GM18870 (cell line): Measurements from ENCODE around the gene ZNF214.

ENCODE experiments used
- ATAC-seq: cut with Tn5 transposase; IDR thresholded peaks from one replicate; pipeline ENCODE4 v1.9.1; 2021; ENCODE audit warnings: moderate library complexity; ENCODE audit not compliant: unreplicated experiment

The ZNF214 gene

DNA sequence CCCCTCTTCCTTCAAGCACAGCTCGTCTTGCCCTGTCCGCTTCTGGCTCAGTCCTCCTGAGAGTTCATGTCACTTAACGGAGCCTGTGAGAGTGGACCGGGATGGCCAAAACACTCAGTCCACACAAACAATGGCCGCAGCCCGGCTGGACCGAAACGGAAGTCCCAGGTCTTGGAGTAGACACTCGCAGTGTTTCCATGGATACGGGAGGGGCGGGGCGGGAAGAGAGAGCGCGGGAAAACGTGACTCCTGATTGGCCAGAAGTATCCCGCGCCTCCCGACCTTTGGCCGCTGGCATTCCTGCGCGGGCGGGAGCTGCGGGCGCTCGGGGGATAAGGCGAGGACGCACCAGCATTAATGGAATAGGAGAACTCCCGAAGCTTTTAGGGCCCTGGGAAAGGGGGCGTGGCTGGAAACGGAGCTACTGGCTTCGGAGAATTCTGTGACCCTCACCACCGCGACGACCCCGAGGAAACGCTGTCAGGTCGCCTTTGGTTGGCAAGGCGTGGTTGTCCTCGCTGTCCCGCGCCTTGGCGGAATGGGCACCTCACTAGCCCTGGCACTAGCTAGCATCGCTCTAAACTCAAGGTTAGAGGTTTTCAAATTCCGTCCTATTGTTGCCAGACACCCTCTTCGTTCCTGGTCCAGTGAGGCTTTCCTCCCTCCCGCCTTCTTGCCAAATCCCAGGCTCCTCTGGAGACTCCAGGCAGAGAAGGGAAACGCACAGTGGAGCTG is at the start of gene ZNF214, which contains the start of gene NLRP14:
Gene ZNF214, minus strand, starts transcription at position 164 of the 735 bp plus-strand sequence. CDS start 17,511 bp downstream, outside the sequence.
Gene NLRP14, plus strand, starts transcription at position 297 of the 735 bp plus-strand sequence. CDS start 18,108 bp downstream, outside the sequence.
- no peak for ATAC-seq

DNA sequence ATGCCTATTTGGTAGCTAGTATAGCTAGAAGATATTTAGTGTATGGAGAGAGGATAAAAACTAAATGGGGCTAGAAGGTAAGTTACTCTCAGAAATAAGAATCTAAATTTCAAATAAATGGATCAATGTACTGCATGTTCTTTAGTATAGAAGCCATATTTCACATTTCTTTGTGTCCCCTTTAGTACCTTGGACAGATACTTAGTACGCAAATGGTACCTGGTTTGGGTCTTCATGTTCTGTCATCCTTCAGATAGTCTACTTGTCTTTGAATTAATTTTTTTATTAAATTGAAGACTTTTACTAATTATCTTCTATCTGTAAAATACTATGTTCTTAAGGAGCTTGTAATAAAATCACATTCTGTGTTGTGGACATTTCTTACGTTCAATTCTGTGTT is 42.4 kb upstream of the ZNF214 start:
- ATAC-seq = no peak

DNA sequence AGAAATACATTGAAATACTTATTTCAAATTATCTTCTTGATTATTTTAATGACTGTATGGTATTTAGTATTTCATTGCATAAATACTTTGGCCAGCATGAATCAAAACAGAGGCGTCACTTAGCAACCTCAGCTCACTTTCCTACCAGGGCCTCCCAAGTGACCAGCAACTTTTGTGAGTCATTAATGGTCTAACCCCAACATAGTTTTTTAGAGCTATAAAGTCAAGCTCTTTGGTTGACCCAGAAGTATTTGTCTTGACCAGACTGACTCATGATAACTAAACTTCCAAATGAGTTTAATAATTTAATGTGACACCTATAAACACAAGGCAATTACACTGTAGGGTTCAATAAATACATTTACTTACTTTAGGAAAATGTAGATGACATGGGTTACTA is 40.7 kb upstream of the ZNF214 start:
- ATAC-seq = no peak

DNA sequence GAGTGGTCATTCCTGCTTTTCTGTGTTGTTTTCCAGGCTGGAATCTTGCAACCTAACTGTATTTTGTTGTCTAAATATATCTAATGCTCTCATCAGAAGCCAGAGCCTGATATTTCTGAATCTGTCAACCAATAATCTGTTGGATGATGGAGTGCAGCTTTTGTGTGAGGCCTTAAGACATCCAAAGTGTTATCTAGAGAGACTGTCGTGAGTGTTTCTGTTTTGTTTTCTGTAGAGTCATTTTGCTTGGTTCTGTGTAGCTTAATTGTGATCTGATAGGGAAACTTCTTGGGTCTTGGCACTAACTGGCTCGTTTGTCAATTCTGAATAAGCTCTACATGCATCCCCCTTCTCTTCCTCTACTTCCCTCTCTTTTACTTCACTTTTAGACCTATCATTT is 37.5 kb upstream of the ZNF214 start:
- ATAC-seq = no peak

DNA sequence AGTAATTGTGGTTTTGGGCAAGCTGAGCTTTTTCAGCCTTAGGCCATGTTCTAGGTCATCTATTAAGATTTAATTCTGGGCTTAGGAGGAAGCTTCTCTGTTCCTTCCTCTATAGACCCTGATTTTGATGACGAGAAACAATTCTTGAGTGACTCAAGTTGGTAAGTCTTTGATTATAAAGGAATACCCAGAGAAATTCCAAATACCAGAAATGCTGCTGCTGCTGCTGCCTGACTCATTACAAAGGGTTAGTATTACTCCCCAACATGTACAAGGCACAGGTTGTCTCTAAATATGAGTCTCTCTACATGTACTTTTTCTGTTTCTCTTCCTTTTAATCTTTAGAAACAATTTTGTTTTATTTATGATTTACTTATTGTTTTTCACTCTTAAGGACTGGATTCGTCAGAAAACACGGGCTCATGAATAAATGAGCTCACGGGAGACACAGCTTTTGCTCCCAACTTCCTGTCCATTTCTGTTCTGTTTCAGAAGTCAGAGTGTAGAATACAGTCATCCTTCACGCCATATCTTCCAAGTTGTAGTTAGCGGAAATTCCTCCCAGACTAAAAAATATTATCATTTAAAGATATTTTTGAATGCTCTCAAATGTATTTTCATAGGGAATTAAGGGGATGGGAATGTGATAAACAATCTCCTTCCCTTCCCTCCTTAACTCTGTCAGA is 36.8 kb upstream of the ZNF214 start:
- ATAC-seq = no peak

DNA sequence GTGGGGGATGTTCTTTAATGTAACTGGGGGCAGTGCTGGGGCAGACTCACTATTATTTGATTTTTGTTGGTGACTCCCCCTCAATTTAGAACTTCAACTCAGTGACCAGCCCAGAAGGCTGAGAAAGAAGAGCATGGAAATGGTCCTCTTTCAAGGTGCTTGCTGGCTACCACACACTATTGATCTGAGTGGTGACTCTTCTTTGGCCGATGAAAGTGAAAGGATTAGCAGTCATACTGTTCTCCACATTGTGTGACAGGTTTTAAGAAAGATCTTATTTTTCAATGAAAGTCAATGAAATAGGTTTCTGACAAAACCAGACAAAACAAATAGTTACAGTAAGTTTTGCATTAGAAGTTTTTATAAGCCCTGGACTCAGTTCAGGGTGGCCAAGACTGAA is 30.0 kb upstream of the ZNF214 start:
- no peak for ATAC-seq

DNA sequence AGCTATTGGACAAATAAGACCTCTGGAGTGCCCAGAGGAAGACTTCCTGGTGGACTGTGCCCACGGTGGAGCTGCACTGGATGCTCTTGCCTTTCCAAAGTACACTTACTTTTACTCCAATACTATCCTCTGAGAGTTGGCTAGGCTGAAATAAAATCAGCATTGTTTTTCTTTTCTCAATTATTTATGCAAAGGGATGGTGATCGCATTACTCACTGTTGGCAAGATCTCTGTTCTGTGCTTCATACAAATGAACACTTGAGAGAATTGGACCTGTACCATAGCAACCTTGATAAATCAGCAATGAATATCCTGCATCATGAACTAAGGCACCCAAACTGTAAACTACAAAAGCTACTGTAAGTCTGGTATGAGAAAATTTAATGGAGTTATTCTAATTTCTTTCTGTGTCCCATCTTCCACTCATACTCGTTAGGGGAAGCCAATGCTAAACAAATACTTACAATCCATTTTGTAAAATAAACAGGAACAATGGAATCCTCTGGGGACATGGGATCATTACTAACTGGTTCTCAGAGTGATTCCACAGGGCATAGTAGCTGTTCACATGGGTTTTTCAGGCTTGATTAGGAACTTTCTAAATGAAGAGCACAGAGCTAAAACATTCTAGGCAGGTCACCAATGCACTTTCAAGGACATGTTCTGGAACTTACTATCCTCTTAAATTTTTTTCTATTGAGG is 26.5 kb upstream of the ZNF214 start:
- ATAC-seq = no peak

DNA sequence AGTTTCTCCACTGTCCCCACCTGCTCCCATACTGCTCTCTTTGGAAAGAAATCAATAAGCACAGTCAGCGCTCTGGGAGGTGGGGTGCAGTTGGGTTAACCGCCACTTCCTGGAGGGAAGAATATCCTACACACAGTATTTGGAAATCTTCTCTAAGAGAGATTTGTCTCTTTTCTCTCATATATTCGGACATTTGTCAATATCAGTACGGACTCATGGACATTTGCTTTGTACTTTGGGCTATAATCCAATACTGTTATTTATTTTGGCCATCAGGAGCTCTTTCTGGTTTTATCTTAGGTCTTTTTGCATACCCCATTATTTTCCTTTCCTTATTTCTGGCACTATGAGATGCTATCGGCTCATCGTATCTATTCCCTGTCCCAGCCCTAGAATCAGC is 13.9 kb upstream of the ZNF214 start:
- ATAC-seq = no peak

DNA sequence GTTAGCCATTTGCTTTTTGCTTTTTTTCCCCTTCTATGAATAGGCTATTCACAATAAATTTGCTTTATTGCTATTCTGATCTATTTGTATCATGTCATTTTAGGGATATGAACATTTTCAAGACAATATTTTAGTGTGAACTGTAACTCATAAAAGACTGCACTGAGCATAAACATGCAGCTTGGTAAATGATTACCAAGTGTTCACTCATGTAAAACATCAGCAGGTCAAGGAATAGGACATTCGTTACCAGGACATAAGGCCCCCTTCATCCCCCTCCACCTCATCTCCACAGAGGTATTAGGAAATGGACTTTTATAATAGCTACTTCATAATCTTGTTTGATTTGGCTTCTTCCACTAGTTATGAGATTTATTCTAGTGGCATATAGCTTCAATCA is 12.5 kb upstream of the ZNF214 start:
- no peak for ATAC-seq

DNA sequence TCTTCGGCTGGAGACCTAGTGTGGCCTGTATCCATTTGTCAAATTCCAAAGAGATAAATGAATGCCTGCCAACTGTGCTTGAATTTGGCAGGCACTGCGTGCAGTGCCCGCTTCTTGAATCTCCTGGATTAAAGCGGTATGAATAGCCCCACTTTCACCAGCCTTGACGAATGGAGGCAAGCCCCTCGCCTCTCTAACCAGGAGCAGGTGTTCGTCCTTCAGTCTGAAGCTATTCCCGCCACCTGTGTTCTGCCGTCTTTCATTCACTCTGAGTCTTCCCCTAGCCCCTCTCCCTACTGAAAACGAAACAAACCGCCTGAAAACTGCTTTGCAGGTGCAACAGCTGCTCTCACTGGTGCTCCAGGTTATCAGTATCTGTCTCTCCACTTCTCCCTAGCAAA is 11.3 kb upstream of the ZNF214 start:
- ATAC-seq = no peak

DNA sequence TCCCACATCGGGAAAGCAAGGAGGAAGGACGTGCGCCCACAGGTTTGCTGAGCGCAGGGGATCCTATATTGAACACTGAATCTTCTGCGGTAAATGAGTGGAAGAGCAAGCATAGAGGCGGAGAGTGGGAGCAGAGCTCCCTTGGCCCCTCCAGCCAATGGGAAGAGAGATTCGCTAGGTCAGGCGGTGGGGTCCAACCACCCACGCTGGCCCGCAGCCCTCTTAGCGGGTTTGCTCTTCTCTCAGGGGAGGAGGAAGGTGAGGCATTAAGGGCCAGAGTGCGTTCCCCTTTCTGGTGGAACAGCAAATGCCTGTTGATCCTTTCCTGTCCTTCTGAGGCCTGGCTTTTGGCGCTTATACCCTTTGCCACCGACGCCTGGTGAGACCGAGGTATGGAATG is 10.7 kb upstream of the ZNF214 start:
- ATAC-seq = no peak

DNA sequence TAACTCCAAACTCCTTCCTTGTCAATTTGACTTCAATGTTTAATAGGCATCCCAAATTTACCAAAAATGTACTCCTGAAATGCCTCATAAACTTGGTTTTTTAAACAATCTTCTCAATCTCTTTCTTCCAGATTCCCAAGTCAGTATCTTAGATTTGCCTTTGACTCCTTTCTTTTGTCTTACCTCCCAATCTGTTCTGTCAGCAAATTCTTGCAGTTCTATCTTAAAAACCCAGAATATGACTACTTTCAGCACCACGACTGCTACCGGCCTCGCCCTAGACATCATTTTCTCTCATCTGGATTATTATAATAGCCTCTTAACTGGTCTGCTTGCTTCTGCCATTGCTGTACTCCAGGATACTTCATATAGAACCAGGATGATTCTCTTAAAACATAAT is 8.0 kb upstream of the ZNF214 start:
- ATAC-seq = no peak

DNA sequence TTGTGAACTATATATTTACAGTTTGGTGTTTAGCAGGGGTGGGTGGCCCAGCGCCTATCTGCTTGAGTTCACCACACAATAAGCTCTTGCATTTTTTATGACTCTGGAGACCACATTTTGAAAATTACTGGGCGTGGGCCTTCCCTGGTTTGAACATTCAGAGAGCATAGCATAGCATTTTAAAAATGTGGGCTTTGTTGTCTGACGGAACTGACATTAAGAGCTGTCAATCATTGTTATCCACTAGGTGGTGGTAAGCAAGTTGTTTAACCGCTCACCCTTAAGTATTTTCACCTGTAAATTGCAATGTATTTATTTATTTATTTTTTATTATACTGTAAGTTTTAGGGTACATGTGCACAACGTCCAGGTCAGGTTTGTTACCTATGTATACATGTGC is 1.2 kb upstream of the ZNF214 start:
- no peak for ATAC-seq

DNA sequence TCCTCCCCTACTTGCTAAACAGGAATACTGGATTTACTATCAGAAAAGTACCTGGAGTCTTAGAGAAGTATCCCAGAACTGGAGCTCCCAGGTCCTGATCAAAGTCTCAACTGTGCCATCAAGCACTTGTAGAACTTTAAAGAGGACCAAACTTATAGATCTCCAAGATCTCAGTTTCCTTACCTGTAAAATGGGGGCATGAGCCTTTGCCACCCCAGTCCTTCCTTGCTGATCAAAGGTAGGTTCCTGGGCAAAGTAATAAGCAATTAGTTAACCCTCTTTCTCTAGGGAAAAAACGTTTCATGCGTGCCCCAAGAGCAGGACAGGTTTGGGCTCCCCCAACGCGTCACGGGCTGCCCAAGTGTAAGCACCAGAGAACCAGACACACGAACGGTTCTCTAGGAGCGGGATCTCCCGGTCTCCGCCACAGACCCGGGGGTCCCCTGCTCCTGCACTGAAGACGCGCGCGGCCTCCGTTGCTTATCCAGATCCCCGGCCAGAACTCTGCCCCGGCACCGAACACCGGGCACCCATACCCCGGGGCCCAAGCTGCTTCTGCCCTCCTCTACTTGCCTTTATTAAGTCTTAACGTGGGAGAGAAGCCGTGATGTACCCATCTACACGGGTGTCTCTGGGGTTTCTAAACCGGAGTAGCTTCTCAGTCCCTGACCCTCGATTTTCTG is 505 bp downstream of the ZNF214 start:
- ATAC-seq = no peak

DNA sequence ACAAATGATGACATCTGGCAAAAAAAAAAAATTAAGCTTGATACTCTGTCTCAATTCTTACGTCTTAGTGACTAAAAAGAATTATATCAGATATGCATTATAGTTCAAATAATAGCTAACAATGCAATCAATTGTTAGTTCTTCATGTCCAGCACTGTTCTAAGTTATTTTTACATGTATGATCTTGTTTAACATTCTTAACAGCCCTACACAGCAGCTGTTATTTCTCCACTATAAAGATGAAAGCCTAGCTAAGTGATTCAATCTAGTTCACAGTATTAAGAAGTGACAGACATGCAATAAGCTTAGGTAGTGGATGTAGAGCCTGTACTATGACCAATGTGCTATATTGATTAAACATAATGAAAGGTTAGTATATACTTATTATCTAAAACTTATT is 4.1 kb downstream of the ZNF214 start:
- ATAC-seq = no peak

DNA sequence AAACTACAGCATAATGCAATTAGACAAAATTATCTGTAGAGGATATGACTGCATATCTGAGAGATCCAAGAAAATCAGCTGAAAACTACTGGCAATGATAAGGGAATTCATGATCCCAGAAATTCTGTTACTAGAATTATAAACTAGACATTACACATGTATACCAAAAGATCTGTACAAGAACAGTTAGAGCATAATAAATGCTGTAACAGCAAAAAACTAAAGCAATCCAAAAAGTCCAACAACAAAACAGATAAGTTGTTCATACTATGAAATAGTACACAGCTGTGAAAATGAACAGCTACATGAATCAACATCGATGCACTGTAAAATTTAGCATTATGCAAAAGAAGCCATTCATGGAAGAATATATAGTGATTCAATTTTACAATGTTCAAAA is 6.0 kb downstream of the ZNF214 start:
- no peak for ATAC-seq

DNA sequence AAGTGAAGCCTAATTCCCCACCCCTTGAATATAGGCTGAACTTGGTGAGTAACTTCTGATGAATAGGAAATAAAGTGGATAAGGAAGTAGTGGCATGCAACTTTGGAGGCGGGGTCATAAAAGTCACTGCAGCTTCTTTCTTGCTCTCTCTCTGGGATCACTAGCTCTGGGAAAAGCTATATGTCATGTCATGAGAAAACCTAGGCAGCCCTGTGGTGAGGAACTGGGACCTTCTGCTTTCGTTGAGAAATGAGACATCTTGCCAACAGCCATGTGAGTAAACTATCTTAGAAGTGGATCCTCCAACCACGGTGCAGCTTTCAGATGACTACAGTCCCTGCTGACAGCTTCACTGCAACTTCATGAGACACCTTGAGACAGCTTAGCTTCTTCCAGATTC is 15.7 kb downstream of the ZNF214 start:
- ATAC-seq = peak; percentile 68

DNA sequence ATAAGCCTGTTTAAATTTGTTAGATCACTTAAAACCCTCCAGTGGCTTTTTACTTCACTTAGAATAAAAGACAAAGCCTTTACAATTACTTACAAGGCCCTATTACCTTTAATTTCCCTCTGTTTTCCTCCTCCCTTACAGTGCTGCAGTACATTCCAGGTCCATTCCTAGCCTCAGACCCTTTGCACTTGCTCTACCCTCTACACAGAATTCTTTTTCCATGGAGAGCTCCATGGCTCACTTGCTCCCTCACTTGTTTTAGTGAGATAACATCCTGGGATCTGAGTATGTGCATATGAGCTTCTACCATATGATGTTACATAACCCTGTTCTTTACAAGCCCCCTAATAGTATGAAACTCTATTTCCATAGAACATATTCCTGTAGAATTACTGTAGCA is 24.4 kb downstream of the ZNF214 start:
- no peak for ATAC-seq

DNA sequence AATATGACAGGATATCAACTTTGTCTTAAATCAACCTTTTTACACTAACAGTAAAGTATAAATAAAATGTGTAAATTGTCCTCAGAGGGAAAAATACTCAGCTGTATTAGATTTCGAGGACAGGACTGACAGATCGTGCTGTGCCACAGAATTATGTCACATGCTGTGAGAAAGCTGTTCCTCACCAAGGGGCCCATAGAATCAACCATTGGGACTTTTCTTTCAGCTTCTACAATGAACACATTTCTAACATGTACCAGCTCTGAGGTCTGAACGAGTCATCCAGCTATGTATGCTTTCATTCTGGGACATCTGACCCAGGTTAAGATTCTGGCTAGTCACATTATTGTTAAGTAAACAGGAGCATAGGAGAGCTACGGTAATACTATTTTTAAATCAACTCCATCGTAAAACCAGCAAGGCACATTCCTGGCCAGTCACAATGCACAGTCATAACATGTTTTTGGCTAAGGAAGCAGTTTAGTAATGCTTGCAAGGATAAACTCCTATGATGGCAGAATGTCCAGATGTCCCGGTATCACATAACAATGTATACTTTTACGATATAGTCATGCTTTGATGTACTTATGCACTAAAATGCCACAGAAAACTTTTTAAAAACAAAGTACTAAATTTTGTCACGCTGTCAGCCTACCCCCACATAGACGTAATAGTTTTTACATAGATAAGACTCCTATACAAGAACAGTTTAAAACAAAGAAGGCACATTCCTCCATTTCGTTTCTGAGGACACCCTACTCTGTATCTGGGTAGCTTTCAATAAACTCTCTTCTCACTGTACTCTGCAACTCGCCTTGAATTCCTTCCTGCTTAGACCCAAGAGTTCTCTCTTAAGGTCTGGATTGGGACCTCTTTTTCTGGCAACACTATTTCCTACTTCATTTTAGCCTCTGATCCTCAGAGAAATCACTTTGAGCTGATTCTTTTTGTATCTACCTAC is 27.4 kb downstream of the ZNF214 start:
- ATAC-seq = no peak

DNA sequence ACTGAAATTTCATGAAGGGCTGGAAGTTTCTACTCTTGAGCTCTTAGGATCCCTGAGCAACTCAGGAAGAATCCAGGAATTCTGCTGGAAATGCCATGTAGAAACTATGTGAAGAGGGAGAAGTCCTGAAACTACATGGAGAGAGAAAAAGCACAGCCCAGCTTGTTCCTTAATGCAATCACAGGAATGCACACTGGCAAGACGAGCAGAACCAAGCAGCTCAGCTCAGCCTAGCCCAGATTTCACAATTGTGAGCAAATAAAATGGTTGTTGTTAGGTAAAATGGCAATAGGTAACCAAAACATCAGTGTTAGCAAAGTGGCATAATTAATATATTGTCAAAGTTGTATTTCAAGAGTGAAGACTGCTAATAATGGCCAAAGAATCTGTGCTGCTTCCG is 28.1 kb downstream of the ZNF214 start:
- ATAC-seq = no peak
